NCI-H526 treated with DMSO at 0.1 percent for 48 hours (cell line): Measurements from ENCODE around the gene LRP11.
"Not testable (repeated sequence)": the region's sequence is repeated elsewhere in the genome, so short reads cannot be mapped to it uniquely, and the experiment has no call there.

ENCODE experiments used
- DNase-seq: peaks from one replicate; lab custom pipeline; 2025; lab: John Stamatoyannopoulos, UW

Gene LRP11

GRCh38 chr6:149848343-149848742 lies 15.8 kb downstream of the LRP11 start:
- not testable (repeated sequence) for DNase-seq

GRCh38 chr6:149847939-149848267 lies 16.3 kb downstream of the LRP11 start:
- DNase-seq = no peak

- DNase-seq = no peak
Observed at GRCh38 chr6:149846321-149846720, 17.8 kb downstream of the LRP11 start.

GRCh38 chr6:149845549-149845948 lies 18.6 kb downstream of the LRP11 start:
- no peak for DNase-seq

- no peak for DNase-seq
Observed at GRCh38 chr6:149844480-149844879, 19.7 kb downstream of the LRP11 start.

GRCh38 chr6:149844036-149844435 lies 20.1 kb downstream of the LRP11 start:
- not testable (repeated sequence) for DNase-seq

GRCh38 chr6:149843051-149843633 lies 21.0 kb downstream of the LRP11 start:
- DNase-seq = no peak

GRCh38 chr6:149842331-149842730 lies 21.8 kb downstream of the LRP11 start:
- no peak for DNase-seq

- DNase-seq = peak; percentile 21
Observed at GRCh38 chr6:149840345-149841075, 23.6 kb downstream of the LRP11 start.

- no peak for DNase-seq
Observed at GRCh38 chr6:149834513-149835481, 29.4 kb downstream of the LRP11 start.

GRCh38 chr6:149833651-149834050 lies 30.5 kb downstream of the LRP11 start:
- no peak for DNase-seq

- no peak for DNase-seq
Observed at GRCh38 chr6:149831308-149831820, 32.8 kb downstream of the LRP11 start.

GRCh38 chr6:149830731-149831307 lies 33.3 kb downstream of the LRP11 start:
- DNase-seq = no peak

- no peak for DNase-seq
Observed at GRCh38 chr6:149825292-149825691, 38.9 kb downstream of the LRP11 start.

- DNase-seq = no peak
Observed at GRCh38 chr6:149823013-149823412, 41.1 kb downstream of the LRP11 start.

- no peak for DNase-seq
Observed at GRCh38 chr6:149821492-149821891, 42.7 kb downstream of the LRP11 start.

- no peak for DNase-seq
Observed at GRCh38 chr6:149820506-149820905, 43.7 kb downstream of the LRP11 start.

GRCh38 chr6:149815788-149816187 lies 48.4 kb downstream of the LRP11 start:
- DNase-seq = no peak

GRCh38 chr6:149813351-149813750 lies 50.8 kb downstream of the LRP11 start:
- no peak for DNase-seq

GRCh38 chr6:149809798-149810197 lies 54.4 kb downstream of the LRP11 start:
- DNase-seq = no peak

- DNase-seq = no peak
Observed at GRCh38 chr6:149806127-149806526, 58.0 kb downstream of the LRP11 start.

- DNase-seq = no peak
Observed at GRCh38 chr6:149783551-149783950, 80.6 kb downstream of the LRP11 start.
